Keratinocyte (primary cell): Measurements from ENCODE around the gene AAGAB. TPM values are rescaled to one million over a fixed set of nuclear protein-coding genes. Genes with fewer than 3 reads are reported as not detected.

ENCODE experiments used
- DNase-seq: peaks from one replicate; pipeline ENCODE4 v3.0.0-alpha.2; 2011; ENCODE audit warnings: low read depth, missing footprints, low spot score
- FAIRE-seq: peaks from 2 replicates; lab custom pipeline; 2011; peaks lifted over from hg19 to GRCh38; lab: Jason Lieb, UNC
- H2AFZ ChIP-seq: 2 replicates; pipeline ENCODE4 v1.6.0; 2012; ENCODE audit warnings: low read length, control low read depth, inconsistent platforms; ENCODE audit not compliant: control insufficient read depth
- H3K27ac ChIP-seq: 2 replicates; pipeline ENCODE4 v1.5.1; 2011; ENCODE audit warnings: low read length; ENCODE audit not compliant: control insufficient read depth, insufficient read depth
- H3K27me3 ChIP-seq: 3 replicates; pipeline ENCODE4 v1.6.0; 2011; ENCODE audit warnings: low read length; ENCODE audit not compliant: control insufficient read depth, insufficient read depth; ENCODE audit errors: extremely low read depth
- H3K36me3 ChIP-seq, 2 experiments: 2 replicates in 1 of 2; 3 replicates in 1 of 2; pipeline ENCODE4 v1.5.1; 2011; ENCODE audit warnings: low read length in 2 of 2, mild to moderate bottlenecking in 1 of 2; ENCODE audit not compliant: control insufficient read depth in 2 of 2, insufficient read depth in 2 of 2; ENCODE audit errors: extremely low read depth in 1 of 2
- H3K4me1 ChIP-seq: 3 replicates; pipeline ENCODE4 v1.5.1; 2011; ENCODE audit warnings: low read length; ENCODE audit not compliant: control insufficient read depth, insufficient read depth; ENCODE audit errors: extremely low read depth
- H3K4me2 ChIP-seq: 3 replicates; pipeline ENCODE4 v1.6.0; 2011; ENCODE audit warnings: low read depth, low read length; ENCODE audit not compliant: control insufficient read depth, insufficient read depth; ENCODE audit errors: extremely low read depth
- H3K4me3 ChIP-seq, 3 experiments: fragments of 200-600 bp in 1 of 3; sonication (generic) in 1 of 3; 2 replicates in 2 of 3; 3 replicates in 1 of 3; pipeline ENCODE4 v1.5.1; 2011 to 2016; ENCODE audit warnings: low read length in 3 of 3, mild to moderate bottlenecking in 3 of 3, control low read depth in 2 of 3, inconsistent platforms in 1 of 3, low read depth in 1 of 3, mixed read lengths in 1 of 3, mixed run types in 1 of 3, moderate library complexity in 1 of 3; ENCODE audit not compliant: control insufficient read depth in 2 of 3, insufficient read depth in 2 of 3; ENCODE audit errors: extremely low read depth in 1 of 3
- H3K79me2 ChIP-seq: 2 replicates; pipeline ENCODE4 v1.6.0; 2012; ENCODE audit warnings: low read length; ENCODE audit not compliant: control insufficient read depth, insufficient read depth
- H3K9ac ChIP-seq: 3 replicates; pipeline ENCODE4 v1.6.0; 2011; ENCODE audit warnings: low read length; ENCODE audit not compliant: control insufficient read depth, insufficient read depth; ENCODE audit errors: extremely low read depth
- H3K9me1 ChIP-seq: 3 replicates; pipeline ENCODE4 v1.6.0; 2011; ENCODE audit warnings: low read length; ENCODE audit not compliant: control insufficient read depth, insufficient read depth; ENCODE audit errors: extremely low read depth
- H3K9me3 ChIP-seq: 2 replicates; pipeline ENCODE4 v1.5.1; 2012; ENCODE audit warnings: low read depth, low read length; ENCODE audit not compliant: control insufficient read depth
- H4K20me1 ChIP-seq: 3 replicates; pipeline ENCODE4 v1.6.0; 2011; ENCODE audit warnings: low read length; ENCODE audit not compliant: control insufficient read depth, insufficient read depth; ENCODE audit errors: extremely low read depth
- EZH2 ChIP-seq: IDR thresholded peaks from one replicate; pipeline ENCODE4 v1.6.1; 2012; ENCODE audit warnings: inconsistent platforms, mild to moderate bottlenecking, low read length, moderate library complexity
- dilution Hi-C: fragments of 300-500 bp; cut with MboI; formaldehyde crosslinking; loops from one replicate; pipeline ENCODE4 v1.7.0; 2020; ENCODE audit warnings: low sequenced_read_pairs; ENCODE audit not compliant: extremely low pct_ligation_motif_present
- polyA plus RNA-seq, 5 experiments: library from polyadenylated mRNA; depleted of rRNA in 3 of 5; stranded (reverse) in 3 of 5; stranded (forward) in 1 of 5; unstranded in 1 of 5; fragments of >200 nt; gene quantifications; 1 replicate in 1 of 5; 2 replicates in 3 of 5; 3 replicates in 1 of 5; pipeline versions ENCODE4 v1.2.1 to v1.2.3, GENCODE V29; 2011 to 2012; ENCODE audit warnings: missing spikeins in 2 of 5, low read depth in 1 of 5, low replicate concordance in 1 of 5
- TF ChIP-seq, protein P1 (sequence below), 3 experiments: IDR thresholded peaks in 1 of 3; conservative IDR thresholded peaks in 1 of 3; optimal IDR thresholded peaks in 1 of 3; 2 replicates in 2 of 3; 3 replicates in 1 of 3; pipeline versions ENCODE3 to v1.5.1; 2011; ENCODE audit warnings: low read length in 3 of 3, mild to moderate bottlenecking in 3 of 3, moderate library complexity in 2 of 3, control low read depth in 1 of 3, inconsistent platforms in 1 of 3; ENCODE audit not compliant: insufficient read depth in 2 of 3; ENCODE audit errors: extremely low read depth in 1 of 3

The AAGAB gene
- polyA plus RNA-seq, 1 donor (not counting 4 experiments of a cell fraction or from before 2014, with no cell fraction given): 82.7 TPM

DNA sequence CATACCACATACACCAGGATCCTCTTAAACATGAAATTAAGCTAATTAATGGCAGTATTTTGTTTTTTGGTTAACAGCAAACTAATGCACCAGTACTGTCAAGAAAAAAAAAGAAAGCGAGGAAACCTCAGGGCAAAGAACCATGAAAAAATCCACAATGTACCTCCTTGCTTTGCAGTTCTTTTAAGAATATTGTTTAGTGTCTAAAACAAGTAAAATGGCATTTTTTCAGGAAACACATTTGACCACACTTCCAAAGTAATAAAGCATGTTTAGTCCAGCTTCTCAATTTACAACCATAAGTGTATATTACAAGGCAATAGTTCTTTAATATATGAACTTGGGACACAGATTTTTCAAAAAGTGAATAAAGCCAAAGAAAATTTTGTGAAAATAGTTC lies 26.6 kb downstream of the AAGAB start:
- Histone ChIP-seq H3K9ac (no peak overlapping the region), H3K79me2 (peaks cover 12% of the 10 kb centered on the region), H3K9me1 (peaks cover 6% of the 10 kb centered on the region), H3K36me3 (peaks cover 3 to 10% of the 10 kb centered on the region in 2 experiments), H3K4me1 (peaks cover 37% of the 10 kb centered on the region), H3K27me3 (no peaks in the 10 kb centered on the region), H2AFZ (no peak overlapping the region), H3K27ac (no peak overlapping the region), H3K4me2 (no peak overlapping the region), H3K4me3 (no peak overlapping the region), H4K20me1 (no peaks in the 10 kb centered on the region), H3K9me3 (no peaks in the 10 kb centered on the region)
- TF ChIP-seq EZH2: no peak
- TF ChIP-seq, protein P1, sequence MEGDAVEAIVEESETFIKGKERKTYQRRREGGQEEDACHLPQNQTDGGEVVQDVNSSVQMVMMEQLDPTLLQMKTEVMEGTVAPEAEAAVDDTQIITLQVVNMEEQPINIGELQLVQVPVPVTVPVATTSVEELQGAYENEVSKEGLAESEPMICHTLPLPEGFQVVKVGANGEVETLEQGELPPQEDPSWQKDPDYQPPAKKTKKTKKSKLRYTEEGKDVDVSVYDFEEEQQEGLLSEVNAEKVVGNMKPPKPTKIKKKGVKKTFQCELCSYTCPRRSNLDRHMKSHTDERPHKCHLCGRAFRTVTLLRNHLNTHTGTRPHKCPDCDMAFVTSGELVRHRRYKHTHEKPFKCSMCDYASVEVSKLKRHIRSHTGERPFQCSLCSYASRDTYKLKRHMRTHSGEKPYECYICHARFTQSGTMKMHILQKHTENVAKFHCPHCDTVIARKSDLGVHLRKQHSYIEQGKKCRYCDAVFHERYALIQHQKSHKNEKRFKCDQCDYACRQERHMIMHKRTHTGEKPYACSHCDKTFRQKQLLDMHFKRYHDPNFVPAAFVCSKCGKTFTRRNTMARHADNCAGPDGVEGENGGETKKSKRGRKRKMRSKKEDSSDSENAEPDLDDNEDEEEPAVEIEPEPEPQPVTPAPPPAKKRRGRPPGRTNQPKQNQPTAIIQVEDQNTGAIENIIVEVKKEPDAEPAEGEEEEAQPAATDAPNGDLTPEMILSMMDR (optimal IDR thresholded peaks at IDR 0.05 in 1 of 3, IDR thresholded peaks at IDR 0.05 in 1 of 3, conservative IDR thresholded peaks at IDR 0.05 in 1 of 3; ENCODE audit: extremely low read depth in 1 of 3, insufficient read depth in 2 of 3, low read length in 3 of 3): no peak
- FAIRE-seq: no peak
- no peak for DNase-seq
- dilution Hi-C loops: no loop called here

DNA sequence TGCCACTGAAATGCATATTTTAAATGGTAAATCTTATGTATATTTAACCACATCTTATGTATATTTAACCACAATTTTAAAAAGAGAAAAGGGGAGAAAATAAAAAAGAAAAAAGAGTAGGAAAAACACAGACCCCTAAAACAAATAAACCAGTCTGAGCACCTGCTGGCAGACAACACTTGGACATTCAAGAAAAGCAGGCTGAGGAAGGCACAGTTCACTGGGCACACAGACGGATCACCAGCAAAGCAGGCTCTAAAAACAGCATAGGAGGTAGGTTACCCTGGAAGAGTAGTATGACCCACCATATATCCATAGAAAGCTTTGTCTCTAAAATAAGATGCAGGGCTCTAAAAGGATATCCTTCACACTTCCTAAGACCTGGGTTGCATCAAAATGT lies 27.0 kb downstream of the AAGAB start:
- peaks cover 41% of the 10 kb centered on the region for H3K4me1 ChIP-seq
- H3K27me3 ChIP-seq: no peaks in the 10 kb centered on the region
- no peak overlapping the region for H2AFZ ChIP-seq
- H3K36me3 ChIP-seq: peaks cover 3 to 10% of the 10 kb centered on the region in 2 experiments
- no peak overlapping the region for H3K4me2 ChIP-seq
- dilution Hi-C loops: no loop called here
- H3K79me2 ChIP-seq: peaks cover 15% of the 10 kb centered on the region
- FAIRE-seq (peak; percentile 5), DNase-seq (no peak)
- H3K9me3 ChIP-seq: no peaks in the 10 kb centered on the region
- H3K27ac ChIP-seq: no peak overlapping the region
- TF ChIP-seq, protein P1 (optimal IDR thresholded peaks at IDR 0.05 in 1 of 3, IDR thresholded peaks at IDR 0.05 in 1 of 3, conservative IDR thresholded peaks at IDR 0.05 in 1 of 3; ENCODE audit: extremely low read depth in 1 of 3, insufficient read depth in 2 of 3, low read length in 3 of 3): no peak
- H3K4me3 ChIP-seq: no peak overlapping the region
- H4K20me1 ChIP-seq: no peaks in the 10 kb centered on the region
- H3K9ac ChIP-seq: no peak overlapping the region
- H3K9me1 ChIP-seq: peaks cover 6% of the 10 kb centered on the region
